Stimulated activated CD8-positive, alpha-beta memory T cell treated with anti-CD3 and anti-CD28 coated beads, Interleukin-4, amount 100 ng/mL, for 24 hours (primary cell): Measurements from ENCODE around the gene SLC4A7.
"Not testable (repeated sequence)": the region's sequence is repeated elsewhere in the genome, so short reads cannot be mapped to it uniquely, and the experiment has no call there.

ENCODE experiments used
- DNase-seq: peaks from one replicate; pipeline ENCODE4 v3.0.0-alpha.2; 2020; ENCODE audit warnings: low read depth

The SLC4A7 gene

DNA sequence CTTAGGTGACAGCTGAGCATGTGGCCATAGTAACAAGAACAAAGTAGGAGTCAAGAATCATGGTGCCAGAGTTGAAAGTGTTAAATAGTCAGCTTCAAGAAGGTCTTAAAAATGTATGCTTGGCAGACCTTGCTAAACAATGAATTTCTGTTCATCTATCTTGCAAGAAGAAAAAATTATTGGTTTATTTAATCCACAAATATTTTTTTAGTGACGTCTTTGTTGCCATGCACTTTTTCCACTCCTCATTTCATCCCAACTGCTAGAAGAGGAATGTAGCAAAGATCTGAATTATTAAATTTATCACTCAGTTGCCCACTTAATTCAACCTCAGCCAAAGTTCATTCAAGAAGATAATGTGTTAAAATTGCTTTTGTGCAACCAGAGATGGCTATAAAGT is 3.2 kb upstream of the SLC4A7 start:
- no peak for DNase-seq

DNA sequence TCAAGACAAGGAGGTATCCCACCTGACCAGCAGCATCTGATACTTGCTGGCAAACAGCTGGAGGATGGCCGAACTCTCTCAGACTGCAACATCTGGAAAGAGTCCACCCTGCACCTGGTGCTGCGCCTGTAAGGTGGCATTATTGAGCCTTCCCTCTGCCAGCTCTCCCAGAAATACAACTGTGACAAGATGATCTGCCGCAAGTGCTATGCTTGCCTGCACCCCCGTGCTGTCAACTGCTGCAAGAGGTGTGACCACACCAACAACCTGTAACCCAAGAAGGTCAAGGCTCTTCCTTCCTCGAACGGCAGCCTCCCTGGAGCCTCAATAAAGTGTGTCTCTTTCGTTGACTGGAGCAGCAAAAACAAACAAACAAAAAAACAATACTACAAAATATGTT is 2.2 kb upstream of the SLC4A7 start:
- no peak for DNase-seq

DNA sequence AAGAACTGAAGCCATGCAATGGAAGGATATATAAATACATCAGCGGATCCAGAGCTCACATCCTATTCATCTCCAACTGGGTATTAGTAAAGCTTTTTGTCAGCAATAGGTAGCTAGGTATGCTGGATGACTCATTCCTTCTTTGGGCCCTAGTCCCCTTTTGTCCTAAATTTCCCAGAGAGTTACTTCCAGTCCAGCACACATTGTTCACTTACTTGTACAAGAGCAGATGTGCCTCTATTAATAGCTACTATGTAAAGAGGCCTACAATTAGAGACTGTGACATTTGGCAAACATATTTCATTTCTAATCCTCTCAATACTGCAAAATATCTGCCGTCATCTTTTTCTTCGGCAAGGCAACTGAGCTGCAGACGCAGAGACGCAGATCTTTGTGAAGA is 1.7 kb upstream of the SLC4A7 start:
- DNase-seq = no peak

DNA sequence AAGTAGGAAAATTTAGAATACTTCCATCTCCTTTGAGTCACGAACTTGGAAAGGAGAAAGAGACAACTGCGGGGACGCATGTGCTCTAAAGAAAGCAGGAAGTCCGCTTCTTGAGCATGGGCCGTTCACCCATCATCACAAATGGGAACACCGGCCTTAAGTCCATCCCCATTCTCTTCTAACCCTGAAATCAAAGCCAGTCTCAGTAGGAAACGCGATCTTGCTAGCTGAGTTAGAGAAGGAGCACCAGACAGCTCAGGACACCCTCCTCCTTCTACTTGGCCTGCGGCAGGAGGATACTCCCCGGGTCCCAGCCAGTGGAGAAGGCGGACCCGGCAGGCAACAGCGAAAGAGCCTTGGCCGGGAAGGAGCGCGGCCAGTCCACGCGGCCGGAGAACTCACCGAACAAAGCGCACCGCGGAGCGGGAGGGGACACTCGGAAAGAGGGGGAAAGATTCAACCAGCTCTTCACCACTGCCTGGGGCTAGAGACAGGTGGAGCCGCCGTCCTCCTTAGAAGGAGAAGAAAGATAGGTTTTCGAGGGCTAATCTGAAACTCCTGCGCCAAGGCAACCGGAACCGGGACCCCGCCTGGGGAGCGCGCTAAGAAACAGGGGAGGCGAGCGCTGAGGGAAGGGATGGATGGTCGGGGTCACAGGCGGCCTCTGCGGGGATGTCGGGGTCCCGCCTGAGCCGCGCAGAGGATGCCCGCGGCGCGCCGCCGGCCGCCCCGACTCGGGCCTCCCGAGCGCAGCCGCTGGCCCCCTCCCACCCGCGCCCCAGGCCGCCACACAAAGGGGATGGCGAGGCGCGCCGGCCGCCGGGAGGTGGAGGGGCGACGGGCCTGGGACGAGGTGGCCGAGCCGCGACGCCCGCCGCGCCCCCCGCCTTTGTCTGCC is 818 bp downstream of the SLC4A7 start:
- peak; percentile 9 for DNase-seq

DNA sequence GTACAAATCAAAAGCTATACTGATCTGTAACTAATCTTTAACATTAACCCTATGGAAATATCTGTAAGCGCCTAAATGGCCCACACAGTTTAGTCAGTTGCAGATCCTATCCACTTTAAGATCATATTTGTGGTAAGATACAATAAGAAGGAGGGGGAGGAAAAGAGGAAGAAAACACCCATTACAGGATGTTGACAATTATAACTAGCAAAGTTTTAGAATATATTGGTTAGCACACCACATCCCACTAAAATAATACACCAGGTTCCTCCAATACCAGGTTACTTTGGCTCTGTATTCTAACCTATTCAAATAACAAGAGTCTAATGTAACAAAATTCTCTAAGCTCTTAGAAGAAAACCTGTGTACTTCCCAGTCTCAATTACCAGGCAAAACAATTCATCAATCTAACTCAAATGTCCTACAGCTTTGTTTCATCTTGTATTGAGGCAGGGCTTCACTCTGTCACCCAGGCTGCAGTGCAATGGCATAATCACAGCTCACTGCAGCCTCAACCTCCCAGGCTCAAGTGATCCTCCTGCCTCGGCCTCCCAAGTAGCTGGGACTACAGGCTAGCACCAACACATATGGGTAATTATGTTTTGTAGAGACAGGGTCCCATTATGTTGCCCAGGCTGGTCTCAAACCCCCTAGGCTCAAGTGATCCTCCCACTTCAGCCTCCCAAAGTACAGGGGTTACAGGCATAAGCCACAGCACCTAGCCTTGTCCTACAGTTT is 4.2 kb downstream of the SLC4A7 start:
- DNase-seq = no peak

DNA sequence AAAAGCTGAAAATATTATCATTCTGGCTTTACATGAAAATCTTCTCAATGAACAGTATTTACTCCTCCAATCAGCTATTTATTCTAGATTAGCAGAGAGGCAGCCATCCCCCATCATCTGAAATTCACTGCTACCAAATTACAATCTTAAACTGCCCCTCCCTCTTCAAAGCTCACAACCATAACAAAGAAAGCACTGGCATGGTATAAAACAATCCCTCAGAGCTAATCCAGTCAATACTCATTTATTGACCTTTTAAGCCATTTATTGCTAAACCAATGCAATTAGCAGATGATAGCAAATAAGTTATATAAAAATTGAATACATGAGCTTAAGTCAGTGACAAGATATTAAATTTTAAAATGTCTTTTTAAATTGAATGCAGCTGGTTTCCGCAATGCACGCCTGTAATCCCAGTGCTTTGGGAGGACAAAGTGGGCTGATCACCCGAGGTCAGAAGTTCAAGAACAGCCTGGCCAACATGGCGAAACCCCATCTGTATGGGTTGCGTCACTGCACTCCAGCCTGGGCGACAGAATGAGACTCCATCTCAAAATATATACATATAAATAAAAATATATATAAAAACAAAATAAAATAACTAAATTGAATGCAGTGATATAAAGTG is 12.1 kb downstream of the SLC4A7 start:
- no peak for DNase-seq

DNA sequence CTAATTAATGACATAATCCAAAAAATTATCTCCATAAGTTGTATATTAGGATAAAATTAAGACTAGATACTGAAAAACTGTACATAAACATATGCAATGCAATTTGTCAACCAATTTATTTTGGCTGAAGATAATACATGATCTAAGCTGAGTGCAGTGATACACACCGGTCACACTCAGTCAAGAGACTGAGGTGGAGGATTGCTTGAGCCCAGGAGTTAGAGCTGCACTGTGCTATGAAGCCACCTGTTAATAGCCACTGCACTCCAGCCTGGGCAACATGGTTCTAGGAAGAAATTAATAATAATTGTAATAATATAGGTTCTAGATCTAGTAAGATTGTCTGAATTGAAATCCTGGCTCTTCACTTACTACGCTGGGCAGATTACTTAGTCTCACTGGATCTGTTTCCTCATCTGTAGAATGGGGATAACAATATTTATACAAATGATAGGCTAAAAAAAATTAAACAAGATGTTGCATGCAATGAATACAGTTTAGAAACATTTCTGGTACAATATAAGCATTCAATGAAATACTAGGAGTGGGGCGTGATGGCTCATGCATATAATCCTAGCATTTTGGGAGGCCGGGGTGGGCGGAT is 15.8 kb downstream of the SLC4A7 start:
- DNase-seq = no peak

DNA sequence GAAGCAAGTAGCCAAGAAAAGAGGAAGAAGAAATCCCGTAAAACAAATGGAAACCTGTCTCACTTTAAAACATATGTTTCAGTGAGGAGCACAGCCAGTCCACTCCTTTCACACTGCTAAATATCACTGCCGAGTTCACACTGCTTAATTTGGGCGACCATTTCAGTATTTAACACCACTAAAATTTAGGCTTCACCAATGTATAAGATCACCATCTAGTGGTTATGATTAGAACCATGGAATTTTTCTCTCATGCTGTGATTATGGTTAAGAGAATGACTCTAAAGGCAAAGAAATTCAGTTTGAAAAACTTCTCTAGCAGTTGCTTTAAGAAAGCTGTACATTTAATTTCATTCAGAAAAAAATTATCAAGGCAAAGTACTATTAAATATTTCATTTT is 16.6 kb downstream of the SLC4A7 start:
- DNase-seq = no peak

DNA sequence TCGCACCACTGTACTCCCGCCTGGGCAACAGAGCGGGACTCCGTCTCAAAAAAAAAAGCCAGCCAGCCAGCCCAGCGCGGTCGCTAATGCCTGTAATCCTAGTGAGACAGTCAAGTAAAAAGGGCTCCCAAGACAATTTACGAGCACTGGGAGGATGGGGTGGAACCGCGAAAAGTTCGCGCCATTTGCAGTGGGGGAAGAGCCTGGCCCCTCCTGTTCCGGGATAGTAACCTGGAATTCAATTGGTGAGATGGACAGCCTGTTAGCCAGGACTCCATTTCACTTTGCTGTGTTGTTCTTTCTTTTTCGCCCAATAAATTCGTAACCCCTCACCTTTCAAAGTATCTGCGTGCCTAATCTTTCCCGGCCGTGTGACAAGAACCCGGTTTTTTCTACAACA is 19.5 kb downstream of the SLC4A7 start:
- DNase-seq = no peak

DNA sequence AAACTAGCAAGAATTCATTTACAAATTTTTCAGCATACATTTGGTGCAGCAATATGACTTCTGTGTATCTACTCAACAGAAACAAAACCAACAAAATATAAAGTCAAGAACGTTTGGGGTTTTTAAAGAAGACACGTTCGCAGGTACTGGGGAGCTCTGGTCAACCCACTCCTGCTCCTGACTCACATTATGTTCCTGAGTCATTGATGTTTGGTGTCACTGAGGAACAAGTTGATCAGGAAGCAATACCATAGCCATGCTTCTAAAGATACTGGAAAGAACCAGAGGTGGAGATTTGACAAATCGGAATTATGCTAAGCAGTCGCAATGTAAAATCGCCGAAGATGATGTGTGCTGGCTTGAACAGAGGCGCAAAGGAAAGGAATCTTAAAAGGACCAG is 22.0 kb downstream of the SLC4A7 start:
- DNase-seq = no peak

DNA sequence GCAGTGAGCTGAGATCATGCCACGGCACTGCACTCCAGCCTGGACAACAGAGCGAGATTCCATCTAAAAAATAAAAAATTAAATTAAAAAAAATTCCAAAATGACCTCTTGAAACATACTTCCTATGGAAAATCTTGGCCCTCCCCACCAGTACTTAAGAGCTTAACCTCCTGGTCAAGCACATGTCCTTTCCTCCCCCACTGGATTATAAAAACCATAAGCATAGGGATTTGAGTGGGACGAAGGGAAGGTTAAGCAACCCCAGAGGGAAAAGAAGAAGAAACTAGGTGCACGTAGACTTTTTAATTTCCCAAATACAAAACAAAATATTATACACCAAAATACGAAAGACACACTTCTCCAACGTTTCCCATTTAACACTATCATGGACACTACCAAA is 25.3 kb downstream of the SLC4A7 start:
- DNase-seq = no peak

DNA sequence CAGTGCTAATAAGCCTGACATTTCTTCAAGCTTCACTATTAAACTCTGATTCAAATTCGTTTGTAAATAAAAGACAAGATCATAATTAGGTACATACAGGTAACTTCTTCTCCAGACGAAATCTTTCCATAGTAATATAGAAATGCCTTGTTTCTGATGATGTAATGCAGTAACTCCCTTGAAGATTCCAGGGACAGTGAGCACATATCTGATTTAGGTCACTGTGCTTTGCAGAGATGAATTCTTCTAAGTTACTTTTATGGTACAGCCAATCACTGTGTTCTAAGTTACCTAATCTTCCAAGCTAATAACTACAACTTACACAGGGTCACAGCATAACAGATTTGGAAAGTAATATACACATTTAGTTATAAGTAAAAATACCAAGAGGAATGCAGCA is 27.6 kb downstream of the SLC4A7 start:
- no peak for DNase-seq

DNA sequence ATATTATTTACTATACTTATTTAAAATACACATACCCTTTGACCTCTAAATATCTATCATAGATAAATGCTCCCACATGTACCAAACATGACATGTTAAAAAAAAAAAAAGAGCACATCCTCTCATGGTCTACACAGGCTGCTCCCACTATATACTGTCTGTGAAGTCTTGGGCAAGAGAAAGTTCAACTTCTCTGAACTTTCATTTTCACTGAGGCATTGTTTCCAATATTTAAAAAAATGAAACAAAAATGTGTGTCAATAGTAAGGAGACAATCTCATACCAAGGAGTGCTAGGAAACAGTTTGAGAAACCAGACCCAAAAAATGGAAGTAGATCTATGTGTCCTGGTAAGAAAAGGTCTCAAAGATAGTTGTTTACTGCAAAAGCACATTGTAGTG is 29.3 kb downstream of the SLC4A7 start:
- DNase-seq = no peak

DNA sequence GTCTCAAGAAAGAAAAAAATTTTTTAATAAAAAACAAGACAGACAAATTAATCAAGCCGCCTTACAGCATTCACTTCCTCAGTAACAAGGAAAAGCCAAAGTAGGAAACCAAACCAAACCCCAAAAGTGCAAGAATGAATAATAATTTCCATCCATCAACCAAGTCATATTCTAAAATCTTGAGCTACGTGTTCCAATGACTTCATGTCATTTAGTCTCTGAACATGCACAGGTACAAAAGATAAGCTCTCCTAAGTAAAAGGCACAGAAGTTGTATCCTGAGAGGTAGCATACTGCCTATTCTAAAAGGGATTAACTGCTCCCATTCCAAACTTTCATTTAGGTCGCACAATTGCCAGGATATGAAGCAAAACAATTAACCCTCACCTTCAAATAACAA is 29.7 kb downstream of the SLC4A7 start:
- no peak for DNase-seq

DNA sequence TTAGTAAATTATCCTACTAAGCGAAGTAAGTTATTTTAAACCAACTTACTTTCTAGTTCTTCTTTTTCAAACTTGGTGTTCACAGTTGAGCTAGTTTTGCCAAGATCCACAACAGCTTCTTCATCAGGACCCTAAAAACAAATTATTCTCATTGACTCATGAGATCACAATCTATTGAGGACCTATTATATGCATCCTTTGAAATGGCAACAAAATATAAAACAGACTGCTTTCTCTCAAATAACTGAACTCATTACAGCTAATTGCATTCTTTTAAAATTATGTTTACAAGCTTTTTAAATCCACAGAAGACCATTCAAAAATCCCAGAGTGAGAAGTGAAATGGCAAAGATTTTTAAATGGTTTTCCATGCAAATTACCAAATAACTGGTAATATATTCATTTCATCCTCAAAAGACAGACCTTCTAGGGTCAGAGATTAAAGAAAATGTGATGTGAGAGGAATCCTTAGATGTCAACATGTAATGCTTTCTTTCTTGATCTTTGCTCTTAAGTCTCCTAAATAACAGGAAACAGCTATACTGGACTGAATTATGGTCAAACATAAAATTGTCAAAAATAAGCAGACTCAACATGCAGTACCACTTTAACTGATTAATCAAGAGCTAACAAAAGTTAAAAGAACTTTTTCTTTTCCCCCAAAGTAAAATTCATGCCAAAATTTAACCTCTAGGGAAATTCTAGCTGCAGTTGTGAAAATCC is 31.7 kb downstream of the SLC4A7 start:
- no peak for DNase-seq

DNA sequence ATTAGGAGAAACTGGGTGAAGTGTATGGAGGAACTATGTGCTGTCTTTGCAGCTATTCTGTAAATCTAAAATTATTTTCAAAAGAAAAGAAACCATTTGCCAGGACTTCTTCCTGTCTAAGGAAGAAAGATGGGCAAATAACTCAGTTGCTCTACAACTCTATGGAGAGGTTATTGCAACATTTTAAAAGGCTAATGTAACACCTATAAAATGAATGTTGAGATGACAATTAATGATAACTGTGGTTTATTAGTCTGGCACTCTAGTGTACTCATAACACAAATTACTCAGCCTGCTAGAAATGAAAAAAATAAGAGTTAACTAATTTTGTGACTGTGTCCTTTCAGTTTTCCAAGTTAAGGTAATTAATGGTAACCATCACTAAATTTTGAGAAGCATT is 32.3 kb downstream of the SLC4A7 start:
- DNase-seq = no peak

DNA sequence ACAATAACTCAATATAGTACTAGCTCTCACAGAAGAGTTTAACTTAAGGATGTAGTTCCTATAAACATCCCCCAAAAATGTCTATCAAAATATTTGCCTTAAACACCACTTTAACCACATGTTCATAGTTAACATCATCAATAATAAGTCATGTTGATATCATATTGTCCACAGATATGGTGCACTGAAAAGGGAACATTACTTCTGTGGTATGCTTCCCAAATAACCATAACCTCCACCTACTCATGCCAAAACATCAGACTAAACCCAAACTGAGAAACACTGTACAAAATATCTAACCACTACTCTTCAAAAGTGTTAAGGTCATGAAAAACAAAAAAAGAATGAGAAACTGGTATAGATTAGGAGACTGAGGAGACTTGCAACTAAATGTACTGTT is 32.9 kb downstream of the SLC4A7 start:
- no peak for DNase-seq

DNA sequence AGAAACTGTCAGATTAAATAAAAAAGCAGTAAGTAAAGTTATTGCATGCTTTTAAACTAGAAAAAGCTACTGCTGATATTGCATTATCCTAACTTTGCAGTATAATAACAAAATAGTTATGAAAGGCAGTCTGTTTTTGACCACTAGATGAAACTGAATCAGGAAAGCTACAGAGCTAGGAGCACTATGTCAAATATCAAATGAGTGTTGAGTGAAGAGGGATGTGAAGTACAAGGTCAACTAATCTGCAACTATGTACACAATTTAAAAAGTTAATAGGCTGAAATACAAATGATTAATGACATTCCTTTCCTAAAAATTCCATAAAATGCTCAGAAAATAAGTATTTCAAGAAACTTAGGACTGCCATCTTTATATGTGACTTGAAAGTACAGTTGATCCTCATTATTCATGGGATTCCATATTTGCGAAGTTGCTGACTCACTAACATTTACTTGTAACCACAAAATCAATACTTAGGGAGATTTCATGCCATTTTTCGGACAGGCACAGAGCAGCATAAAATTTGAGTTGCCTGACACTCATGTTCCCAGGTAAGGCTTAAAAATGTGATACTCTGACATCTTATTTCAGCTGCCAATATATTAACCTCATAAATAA is 34.5 kb downstream of the SLC4A7 start:
- DNase-seq = no peak

DNA sequence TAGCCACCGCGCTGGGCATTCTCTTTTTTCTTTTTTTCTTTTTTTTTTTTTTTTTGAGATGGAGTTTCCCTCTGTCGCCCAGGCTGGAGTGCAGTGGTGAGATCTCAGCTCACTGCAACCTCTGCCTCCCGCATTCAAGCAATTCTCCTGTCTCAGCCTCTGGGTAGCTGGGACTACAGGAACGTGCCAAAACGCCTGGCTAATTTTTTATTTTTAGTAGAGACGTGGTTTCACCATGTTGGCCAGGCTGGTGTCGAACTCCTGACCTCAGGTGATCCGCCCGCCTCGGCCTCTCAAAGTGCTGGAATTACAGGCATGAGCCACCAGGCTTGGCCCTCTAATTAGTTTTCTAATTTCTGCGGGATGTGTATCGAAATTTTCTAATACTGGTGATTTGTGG is 41.2 kb downstream of the SLC4A7 start:
- DNase-seq = not testable (repeated sequence)

DNA sequence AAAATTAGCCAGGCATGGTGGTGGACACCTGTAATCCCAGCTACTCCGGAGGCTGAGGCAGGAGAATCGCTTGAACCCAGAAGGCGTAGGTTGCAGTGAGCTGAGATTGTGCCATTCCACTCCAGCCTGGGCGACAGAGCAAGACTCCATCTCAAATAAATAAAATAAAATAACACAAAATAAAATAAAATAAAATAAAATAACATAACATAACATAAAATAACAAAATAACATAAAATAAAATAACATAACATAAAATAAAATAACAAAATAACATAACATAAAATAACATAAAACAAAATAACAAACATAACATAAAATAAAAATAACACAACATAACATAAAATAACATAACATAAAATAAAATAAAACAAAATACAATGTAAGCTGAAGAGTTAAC is 45.8 kb downstream of the SLC4A7 start:
- not testable (repeated sequence) for DNase-seq

DNA sequence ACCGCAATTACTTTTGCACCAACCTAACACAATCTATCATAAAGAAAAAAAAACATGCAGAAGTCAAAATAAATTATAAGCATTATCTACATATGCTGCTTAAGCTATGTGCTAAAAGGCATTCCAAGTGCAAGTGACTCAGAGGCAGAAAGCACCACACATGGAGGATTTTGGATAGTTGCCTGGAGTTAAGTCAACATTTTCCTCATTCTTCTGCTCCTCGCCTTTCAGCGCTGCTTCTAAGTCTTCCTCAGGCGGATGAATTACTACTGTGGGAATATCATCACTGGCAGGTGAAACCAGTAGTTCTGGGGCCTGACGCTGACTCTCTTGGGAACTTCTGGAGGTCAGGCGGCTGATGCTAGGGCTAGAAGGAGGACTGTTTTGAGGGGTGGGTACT is 53.1 kb downstream of the SLC4A7 start:
- no peak for DNase-seq

DNA sequence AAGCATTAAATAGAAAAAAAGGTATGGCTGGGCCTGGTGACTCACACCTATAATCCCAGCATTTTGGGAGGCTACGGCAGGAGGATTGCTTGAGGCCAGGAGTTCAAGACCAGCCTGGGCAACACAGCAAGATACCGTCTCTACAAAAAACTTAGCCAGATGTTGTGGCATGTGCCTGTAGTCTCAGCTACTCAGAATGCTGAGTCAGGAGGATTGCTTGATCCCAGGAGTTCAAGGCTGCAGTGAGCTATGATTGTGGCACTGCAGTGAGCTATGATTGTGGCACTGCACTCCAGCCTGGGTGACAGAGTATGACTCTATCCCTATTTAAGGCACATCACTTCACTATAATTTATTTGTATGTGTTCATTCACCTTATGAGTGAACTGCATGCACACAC is 54.3 kb downstream of the SLC4A7 start:
- no peak for DNase-seq
